ENCODE results near the gene SLAMF9. TPM values are rescaled to one million over a fixed set of nuclear protein-coding genes. Genes with fewer than 3 reads are reported as not detected.

Gene SLAMF9
- total RNA-seq, 2 donors from 2014 or later, result not detected

GRCh38 chr1:159985473-159985872 is 31.4 kb upstream of the SLAMF9 start:
- 90% methylated on average over 6 of the region's 6 CpGs for WGBS
- H3K9me3 ChIP-seq, result no peaks in the 10 kb centered on the region
- intact Hi-C loops (cut with DNase I), result no loop called here
- no peak overlapping the region for H3K4me3 ChIP-seq
- TF ChIP-seq, protein P1, sequence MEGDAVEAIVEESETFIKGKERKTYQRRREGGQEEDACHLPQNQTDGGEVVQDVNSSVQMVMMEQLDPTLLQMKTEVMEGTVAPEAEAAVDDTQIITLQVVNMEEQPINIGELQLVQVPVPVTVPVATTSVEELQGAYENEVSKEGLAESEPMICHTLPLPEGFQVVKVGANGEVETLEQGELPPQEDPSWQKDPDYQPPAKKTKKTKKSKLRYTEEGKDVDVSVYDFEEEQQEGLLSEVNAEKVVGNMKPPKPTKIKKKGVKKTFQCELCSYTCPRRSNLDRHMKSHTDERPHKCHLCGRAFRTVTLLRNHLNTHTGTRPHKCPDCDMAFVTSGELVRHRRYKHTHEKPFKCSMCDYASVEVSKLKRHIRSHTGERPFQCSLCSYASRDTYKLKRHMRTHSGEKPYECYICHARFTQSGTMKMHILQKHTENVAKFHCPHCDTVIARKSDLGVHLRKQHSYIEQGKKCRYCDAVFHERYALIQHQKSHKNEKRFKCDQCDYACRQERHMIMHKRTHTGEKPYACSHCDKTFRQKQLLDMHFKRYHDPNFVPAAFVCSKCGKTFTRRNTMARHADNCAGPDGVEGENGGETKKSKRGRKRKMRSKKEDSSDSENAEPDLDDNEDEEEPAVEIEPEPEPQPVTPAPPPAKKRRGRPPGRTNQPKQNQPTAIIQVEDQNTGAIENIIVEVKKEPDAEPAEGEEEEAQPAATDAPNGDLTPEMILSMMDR (IDR thresholded peaks at IDR 0.05), result no peak
- no peak for TF ChIP-seq POLR2AphosphoS5 (IDR thresholded peaks at IDR 0.05)
- TF ChIP-seq POLR2A (IDR thresholded peaks at IDR 0.05), result no peak
- no peaks in the 10 kb centered on the region for H3K36me3 ChIP-seq
- no peak for DNase-seq (ENCODE audit: low spot score)
- no peaks in the 10 kb centered on the region for H3K4me1 ChIP-seq (replicated peaks)
- H3K27ac ChIP-seq, result no peak overlapping the region
- no peaks in the 10 kb centered on the region for H3K27me3 ChIP-seq (replicated peaks; ENCODE audit: insufficient read depth)

GRCh38 chr1:159983681-159984080 is 29.6 kb upstream of the SLAMF9 start:
- Histone ChIP-seq H3K27ac (no peak overlapping the region), H3K9me3 (no peaks in the 10 kb centered on the region), H3K27me3 (replicated peaks; ENCODE audit: insufficient read depth) (no peaks in the 10 kb centered on the region), H3K36me3 (no peaks in the 10 kb centered on the region), H3K4me1 (replicated peaks) (no peaks in the 10 kb centered on the region), H3K4me3 (no peak overlapping the region)
- WGBS, result 73% methylated on average over 5 of the region's 5 CpGs
- no peak for DNase-seq (ENCODE audit: low spot score)
- intact Hi-C loops (cut with DNase I), result no loop called here
- TF ChIP-seq POLR2A (IDR thresholded peaks at IDR 0.05) (no peak), POLR2AphosphoS5 (IDR thresholded peaks at IDR 0.05) (no peak)
- TF ChIP-seq, protein P1 (IDR thresholded peaks at IDR 0.05), result no peak

DNA sequence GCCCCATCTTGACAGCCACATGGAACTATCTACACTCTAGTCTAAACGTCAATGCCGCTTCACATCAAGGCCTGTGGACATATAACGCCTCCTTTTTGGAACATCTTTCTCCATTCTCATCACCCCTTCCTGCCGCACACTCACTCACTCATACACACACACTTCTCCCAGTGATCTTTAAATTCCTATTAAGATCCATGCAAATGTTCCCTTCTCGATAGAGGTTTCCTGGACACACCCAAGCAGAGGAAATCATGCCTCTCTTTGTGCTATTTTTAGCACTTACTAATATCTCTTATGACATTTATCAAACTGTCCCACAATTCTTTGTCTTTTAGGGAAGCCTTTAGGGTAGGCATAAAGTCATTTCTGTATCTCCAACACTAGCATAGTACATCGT is 28.2 kb upstream of the SLAMF9 start:
- Histone ChIP-seq H3K4me3 (no peak overlapping the region), H3K36me3 (no peaks in the 10 kb centered on the region), H3K4me1 (replicated peaks) (no peaks in the 10 kb centered on the region), H3K27ac (no peak overlapping the region), H3K9me3 (no peaks in the 10 kb centered on the region), H3K27me3 (replicated peaks; ENCODE audit: insufficient read depth) (no peaks in the 10 kb centered on the region)
- no peak for DNase-seq (ENCODE audit: low spot score)
- intact Hi-C loops (cut with DNase I), result no loop called here
- no peak for TF ChIP-seq POLR2A (IDR thresholded peaks at IDR 0.05)
- no peak for TF ChIP-seq POLR2AphosphoS5 (IDR thresholded peaks at IDR 0.05)
- TF ChIP-seq, protein P1 (IDR thresholded peaks at IDR 0.05), result no peak
- 89% methylated on average over 5 of the region's 6 CpGs for WGBS

GRCh38 chr1:159981351-159982055 is 27.5 kb upstream of the SLAMF9 start:
- DNase-seq (ENCODE audit: low spot score), result no peak
- no peak overlapping the region for H3K27ac ChIP-seq
- H3K4me1 ChIP-seq (replicated peaks), result no peaks in the 10 kb centered on the region
- H3K27me3 ChIP-seq (replicated peaks; ENCODE audit: insufficient read depth), result no peaks in the 10 kb centered on the region
- H3K9me3 ChIP-seq, result no peaks in the 10 kb centered on the region
- H3K36me3 ChIP-seq, result no peaks in the 10 kb centered on the region
- intact Hi-C loops (cut with DNase I), result no loop called here
- no peak overlapping the region for H3K4me3 ChIP-seq
- WGBS, result 95% methylated on average over 6 of the region's 6 CpGs
- TF ChIP-seq POLR2AphosphoS5 (IDR thresholded peaks at IDR 0.05) (no peak), POLR2A (IDR thresholded peaks at IDR 0.05) (no peak)
- TF ChIP-seq, protein P1 (IDR thresholded peaks at IDR 0.05), result no peak

DNA sequence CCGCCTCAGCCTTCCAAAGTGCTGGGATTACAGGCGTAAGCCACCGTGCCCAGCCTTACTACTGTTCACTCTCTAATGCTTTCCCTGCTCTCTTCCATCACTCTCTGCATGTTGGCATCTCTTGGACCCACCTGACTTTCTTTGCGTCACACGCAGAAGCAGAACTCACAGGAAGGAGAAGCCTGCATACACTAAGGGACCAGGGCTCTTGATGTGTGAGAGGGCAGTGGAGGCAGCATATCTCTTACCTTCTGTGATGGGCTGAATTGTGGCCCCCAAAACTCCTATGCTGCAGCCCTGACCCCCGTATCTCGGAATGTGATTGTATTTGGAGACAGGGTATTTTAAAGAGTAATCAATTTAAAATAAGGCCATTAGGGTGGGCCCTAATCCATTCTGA is 26.7 kb upstream of the SLAMF9 start:
- Histone ChIP-seq H3K36me3 (no peaks in the 10 kb centered on the region), H3K27me3 (replicated peaks; ENCODE audit: insufficient read depth) (no peaks in the 10 kb centered on the region), H3K9me3 (no peaks in the 10 kb centered on the region), H3K4me1 (replicated peaks) (no peaks in the 10 kb centered on the region), H3K4me3 (no peak overlapping the region), H3K27ac (no peak overlapping the region)
- 100% methylated on average over 7 of the region's 7 CpGs for WGBS
- TF ChIP-seq POLR2AphosphoS5 (IDR thresholded peaks at IDR 0.05) (no peak), POLR2A (IDR thresholded peaks at IDR 0.05) (no peak)
- TF ChIP-seq, protein P1 (IDR thresholded peaks at IDR 0.05), result no peak
- DNase-seq (ENCODE audit: low spot score), result no peak
- intact Hi-C loops (cut with DNase I), result no loop called here
